Rectal smooth muscle tissue (tissue), 1 donor: Measurements from ENCODE around the gene HSF2BP.

Experiments
- H3K27ac ChIP-seq: one replicate; pipeline ENCODE4 v1.7.0; 2013; ENCODE audit warnings: low read depth, low read length, inconsistent platforms
- H3K27me3 ChIP-seq: one replicate; pipeline ENCODE4 v1.7.0; 2013; ENCODE audit warnings: low read length; ENCODE audit not compliant: control insufficient read depth, insufficient read depth
- H3K36me3 ChIP-seq: one replicate; pipeline ENCODE4 v1.7.0; 2013; ENCODE audit warnings: low read length; ENCODE audit not compliant: control insufficient read depth, insufficient read depth
- H3K4me1 ChIP-seq: one replicate; pipeline ENCODE4 v1.7.0; 2013; ENCODE audit warnings: low read length; ENCODE audit not compliant: control insufficient read depth, insufficient read depth
- H3K4me3 ChIP-seq: one replicate; pipeline ENCODE4 v1.7.0; 2013; ENCODE audit warnings: low read length
- H3K9ac ChIP-seq: one replicate; pipeline ENCODE4 v1.7.0; 2013; ENCODE audit warnings: low read length

The HSF2BP gene

GRCh38 chr21:43605320-43606215 is 53.7 kb downstream of the HSF2BP start:
- Histone ChIP-seq H3K27ac (no peak overlapping the region), H3K4me1 (no peaks in the 10 kb centered on the region), H3K27me3 (no peaks in the 10 kb centered on the region), H3K36me3 (no peaks in the 10 kb centered on the region), H3K4me3 (no peak overlapping the region), H3K9ac (no peak overlapping the region)

- no peaks in the 10 kb centered on the region for H3K36me3 ChIP-seq
- no peak overlapping the region for H3K4me3 ChIP-seq
- no peak overlapping the region for H3K27ac ChIP-seq
- no peaks in the 10 kb centered on the region for H3K27me3 ChIP-seq
- H3K4me1 ChIP-seq, result no peaks in the 10 kb centered on the region
- H3K9ac ChIP-seq, result no peak overlapping the region
Measured at GRCh38 chr21:43604505-43605204, 54.6 kb downstream of the HSF2BP start.

GRCh38 chr21:43603641-43604504 is 55.4 kb downstream of the HSF2BP start:
- H3K4me1 ChIP-seq, result no peaks in the 10 kb centered on the region
- H3K27ac ChIP-seq, result no peak overlapping the region
- H3K9ac ChIP-seq, result no peak overlapping the region
- H3K4me3 ChIP-seq, result no peak overlapping the region
- no peaks in the 10 kb centered on the region for H3K36me3 ChIP-seq
- H3K27me3 ChIP-seq, result no peaks in the 10 kb centered on the region

- Histone ChIP-seq H3K36me3 (no peaks in the 10 kb centered on the region), H3K4me1 (no peaks in the 10 kb centered on the region), H3K27ac (no peak overlapping the region), H3K27me3 (no peaks in the 10 kb centered on the region), H3K4me3 (no peak overlapping the region), H3K9ac (no peak overlapping the region)
Measured at GRCh38 chr21:43603233-43603626, 56.1 kb downstream of the HSF2BP start.

- Histone ChIP-seq H3K4me3 (no peak overlapping the region), H3K36me3 (no peaks in the 10 kb centered on the region), H3K4me1 (no peaks in the 10 kb centered on the region), H3K27me3 (no peaks in the 10 kb centered on the region), H3K27ac (no peak overlapping the region), H3K9ac (no peak overlapping the region)
Measured at GRCh38 chr21:43602266-43603232, 56.7 kb downstream of the HSF2BP start.

GRCh38 chr21:43600642-43601402 is 58.5 kb downstream of the HSF2BP start:
- Histone ChIP-seq H3K27me3 (no peaks in the 10 kb centered on the region), H3K27ac (no peak overlapping the region), H3K4me3 (no peak overlapping the region), H3K36me3 (no peaks in the 10 kb centered on the region), H3K4me1 (no peaks in the 10 kb centered on the region), H3K9ac (no peak overlapping the region)

GRCh38 chr21:43599728-43600127 is 59.6 kb downstream of the HSF2BP start:
- Histone ChIP-seq H3K4me1 (no peaks in the 10 kb centered on the region), H3K27ac (no peak overlapping the region), H3K4me3 (no peak overlapping the region), H3K36me3 (no peaks in the 10 kb centered on the region), H3K9ac (no peak overlapping the region), H3K27me3 (no peaks in the 10 kb centered on the region)

GRCh38 chr21:43598416-43599120 is 60.7 kb downstream of the HSF2BP start:
- Histone ChIP-seq H3K4me1 (no peaks in the 10 kb centered on the region), H3K27me3 (no peaks in the 10 kb centered on the region), H3K9ac (no peak overlapping the region), H3K36me3 (no peaks in the 10 kb centered on the region), H3K27ac (no peak overlapping the region), H3K4me3 (no peak overlapping the region)

GRCh38 chr21:43597540-43598250 is 61.6 kb downstream of the HSF2BP start:
- Histone ChIP-seq H3K9ac (no peak overlapping the region), H3K4me1 (no peaks in the 10 kb centered on the region), H3K27ac (no peak overlapping the region), H3K27me3 (no peaks in the 10 kb centered on the region), H3K4me3 (no peak overlapping the region), H3K36me3 (no peaks in the 10 kb centered on the region)

- Histone ChIP-seq H3K27me3 (no peaks in the 10 kb centered on the region), H3K4me1 (no peaks in the 10 kb centered on the region), H3K27ac (no peak overlapping the region), H3K9ac (no peak overlapping the region), H3K36me3 (no peaks in the 10 kb centered on the region), H3K4me3 (no peak overlapping the region)
Measured at GRCh38 chr21:43597052-43597451, 62.2 kb downstream of the HSF2BP start.
